Measurements from ENCODE around the gene FAM120B.

DNA sequence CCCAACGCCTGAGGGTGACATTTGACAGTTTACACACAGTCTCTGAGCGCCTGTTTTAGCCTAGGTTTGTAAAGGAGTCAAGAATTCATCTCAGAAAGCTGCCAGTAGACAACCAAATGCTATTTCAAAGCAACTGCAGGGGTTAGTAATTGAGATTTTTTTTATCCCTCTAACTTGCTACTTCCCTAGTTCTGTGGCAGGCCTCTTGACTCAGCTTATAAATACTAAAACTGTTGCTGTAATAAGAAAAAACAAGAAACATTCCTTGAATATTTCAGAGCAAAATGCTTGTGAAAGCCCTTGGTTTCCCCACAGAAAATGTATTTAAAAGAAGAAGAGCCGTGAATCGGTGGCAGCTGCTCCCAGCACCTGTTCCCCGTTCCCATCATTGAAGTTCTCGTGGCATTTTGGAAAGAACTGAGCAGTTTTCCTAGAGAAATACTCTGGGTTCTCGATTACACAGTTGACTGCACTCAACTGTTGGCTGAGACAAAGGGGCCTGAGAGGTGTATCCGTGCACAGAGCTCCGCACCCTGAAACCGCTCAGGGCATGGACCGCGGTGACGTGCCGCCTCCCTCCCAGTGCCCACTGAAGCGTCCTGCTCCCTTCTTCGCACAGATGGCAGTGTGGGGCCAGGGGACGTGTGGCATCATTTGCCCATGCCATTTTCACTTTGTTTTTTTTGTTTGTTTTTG is 36.6 kb upstream of the FAM120B start:
- TF ChIP-seq POLR2AphosphoS5 (IDR thresholded peaks at IDR 0.05) (no peak), POLR2A (IDR thresholded peaks at IDR 0.05) (no peak)
- TF ChIP-seq, protein P1, sequence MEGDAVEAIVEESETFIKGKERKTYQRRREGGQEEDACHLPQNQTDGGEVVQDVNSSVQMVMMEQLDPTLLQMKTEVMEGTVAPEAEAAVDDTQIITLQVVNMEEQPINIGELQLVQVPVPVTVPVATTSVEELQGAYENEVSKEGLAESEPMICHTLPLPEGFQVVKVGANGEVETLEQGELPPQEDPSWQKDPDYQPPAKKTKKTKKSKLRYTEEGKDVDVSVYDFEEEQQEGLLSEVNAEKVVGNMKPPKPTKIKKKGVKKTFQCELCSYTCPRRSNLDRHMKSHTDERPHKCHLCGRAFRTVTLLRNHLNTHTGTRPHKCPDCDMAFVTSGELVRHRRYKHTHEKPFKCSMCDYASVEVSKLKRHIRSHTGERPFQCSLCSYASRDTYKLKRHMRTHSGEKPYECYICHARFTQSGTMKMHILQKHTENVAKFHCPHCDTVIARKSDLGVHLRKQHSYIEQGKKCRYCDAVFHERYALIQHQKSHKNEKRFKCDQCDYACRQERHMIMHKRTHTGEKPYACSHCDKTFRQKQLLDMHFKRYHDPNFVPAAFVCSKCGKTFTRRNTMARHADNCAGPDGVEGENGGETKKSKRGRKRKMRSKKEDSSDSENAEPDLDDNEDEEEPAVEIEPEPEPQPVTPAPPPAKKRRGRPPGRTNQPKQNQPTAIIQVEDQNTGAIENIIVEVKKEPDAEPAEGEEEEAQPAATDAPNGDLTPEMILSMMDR (IDR thresholded peaks at IDR 0.05): no peak

Data from gastroesophageal sphincter (tissue), 3 donors.